IPS DF 19.7 (cell line): ENCODE measurements around the gene PRR30.
"Not testable (repeated sequence)": the region's sequence is repeated elsewhere in the genome, so short reads cannot be mapped to it uniquely, and the experiment has no call there.

Source experiments
- DNase-seq: peaks from one replicate; pipeline ENCODE4 v3.0.0-alpha.2; 2013; ENCODE audit warnings: low read depth, low spot score

Gene PRR30

DNA sequence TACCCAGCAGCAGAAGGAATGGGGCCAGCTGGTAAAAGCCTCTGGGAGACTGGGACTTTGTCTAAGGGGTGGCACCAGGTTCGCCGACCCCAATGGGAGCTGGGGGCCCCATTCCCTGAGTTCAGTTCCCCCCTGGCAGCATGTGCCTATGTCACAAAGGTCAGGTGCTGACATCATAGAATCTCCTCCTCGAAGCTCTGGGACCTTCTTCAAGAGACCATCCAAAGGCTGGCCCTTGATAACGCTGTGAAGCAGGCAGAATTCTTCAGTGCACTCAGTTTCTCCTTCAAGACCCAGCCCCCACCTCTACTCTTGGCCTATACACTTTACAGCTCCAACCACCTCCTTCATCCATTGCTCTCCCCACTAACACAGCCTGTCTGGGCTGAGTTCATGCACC is at the start of gene PRR30:
TSS of gene PRR30 (minus strand) at position 101 of the 400 bp plus-strand sequence. CDS start 1,081 bp downstream, outside the sequence.
- no peak for DNase-seq

DNA sequence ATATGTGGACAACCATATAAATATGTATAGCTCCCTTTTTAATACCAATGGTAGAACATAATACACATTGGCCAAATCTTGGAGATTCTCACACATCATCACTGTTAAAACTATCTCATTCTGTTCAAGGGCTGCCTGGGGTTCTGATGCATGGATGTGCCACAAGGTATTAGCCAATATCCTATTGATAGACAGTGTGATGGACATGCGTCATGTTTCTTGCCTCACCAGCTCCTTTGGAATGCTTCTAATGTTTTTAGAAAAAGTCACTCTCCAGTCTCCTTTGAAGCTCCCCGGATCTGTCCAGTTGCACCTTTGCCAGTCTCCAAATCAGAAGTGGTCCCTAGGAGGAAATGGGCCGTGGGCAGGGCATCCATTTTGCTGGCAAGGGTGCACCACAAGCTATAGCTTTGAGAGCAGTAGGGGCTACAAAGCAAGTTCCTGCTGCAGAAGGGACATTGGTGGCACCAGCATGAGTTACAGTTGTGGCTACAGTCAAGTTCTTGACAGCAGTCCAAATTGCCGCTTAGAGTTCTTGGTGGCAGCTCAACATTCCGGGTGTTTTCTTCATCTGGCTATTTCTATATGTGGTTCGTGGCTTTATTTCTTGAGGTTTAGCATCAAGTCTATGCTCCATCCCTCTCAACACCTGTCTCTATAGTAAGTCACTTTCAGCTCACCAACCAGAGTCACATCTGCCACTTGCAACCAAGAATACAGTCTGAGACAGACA is 47.6 kb upstream of the PRR30 start:
- no peak for DNase-seq

DNA sequence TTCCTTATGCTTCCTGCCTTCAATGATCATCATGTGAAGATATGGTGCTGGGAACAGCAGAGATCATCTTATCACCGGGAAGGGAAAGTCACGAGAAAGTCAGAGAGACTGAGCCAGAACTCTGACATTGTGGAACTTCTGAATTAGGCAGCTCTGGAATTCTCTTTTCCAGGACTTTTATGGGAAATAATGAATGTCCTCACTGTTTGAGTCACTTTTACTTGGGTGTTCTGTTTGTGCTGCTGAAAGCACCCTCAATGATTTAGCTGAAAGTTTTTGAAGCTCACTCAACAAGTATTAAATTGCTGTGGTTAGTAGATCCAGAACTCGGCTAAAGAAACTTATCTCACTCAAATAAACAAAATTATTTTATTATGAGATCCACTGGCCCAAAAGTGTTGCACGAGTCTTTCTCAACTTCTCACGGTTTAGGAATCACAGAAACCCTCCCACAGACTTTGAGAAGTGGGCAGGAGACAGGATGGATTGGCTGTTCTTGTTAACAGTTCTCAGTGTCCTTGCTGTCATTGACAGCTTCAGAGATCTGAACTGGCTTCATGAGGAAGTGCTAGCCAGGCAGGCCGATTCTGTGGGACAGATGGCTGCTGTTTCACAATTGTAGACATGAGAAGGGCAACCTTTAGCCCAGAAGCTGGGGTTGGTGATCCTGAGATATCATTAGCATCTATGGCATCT is 46.3 kb upstream of the PRR30 start:
- no peak for DNase-seq

DNA sequence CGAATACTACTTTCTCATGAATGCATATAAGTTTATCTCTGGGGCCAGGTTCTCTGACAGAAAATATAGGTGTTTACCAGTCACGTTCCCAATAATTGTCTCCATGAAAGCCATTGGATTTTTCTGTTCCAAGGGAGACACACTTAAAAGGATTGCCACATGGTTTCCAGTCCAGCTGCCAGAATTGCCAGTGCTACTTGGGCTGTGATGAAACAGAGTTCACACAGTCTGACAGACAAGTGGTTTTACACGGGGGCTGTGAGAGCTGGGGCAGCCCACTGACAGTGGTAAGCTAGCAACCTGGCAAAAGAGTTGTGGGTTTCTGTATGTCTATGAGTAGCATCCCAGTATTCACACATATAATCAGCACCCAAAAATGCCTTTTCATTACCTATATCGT is 44.9 kb upstream of the PRR30 start:
- no peak for DNase-seq

DNA sequence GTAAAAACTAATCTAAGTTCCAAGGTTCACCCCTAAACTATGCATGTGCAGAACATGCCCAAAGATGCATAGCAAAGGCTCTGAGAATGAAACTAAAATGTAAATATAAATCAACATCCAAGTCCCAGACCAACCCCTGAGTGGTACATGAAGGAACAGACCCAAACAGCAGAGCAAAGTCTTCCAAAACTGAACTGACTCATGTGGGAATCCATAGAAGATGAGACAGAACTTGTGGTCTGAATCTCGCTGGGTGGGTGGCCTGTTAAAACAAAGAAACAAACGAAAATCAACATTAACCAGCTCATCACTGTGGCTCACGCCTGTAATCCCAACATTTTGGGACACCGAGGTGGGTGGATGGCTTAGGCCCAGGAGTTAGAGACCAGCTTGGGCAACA is 43.1 kb upstream of the PRR30 start:
- no peak for DNase-seq

DNA sequence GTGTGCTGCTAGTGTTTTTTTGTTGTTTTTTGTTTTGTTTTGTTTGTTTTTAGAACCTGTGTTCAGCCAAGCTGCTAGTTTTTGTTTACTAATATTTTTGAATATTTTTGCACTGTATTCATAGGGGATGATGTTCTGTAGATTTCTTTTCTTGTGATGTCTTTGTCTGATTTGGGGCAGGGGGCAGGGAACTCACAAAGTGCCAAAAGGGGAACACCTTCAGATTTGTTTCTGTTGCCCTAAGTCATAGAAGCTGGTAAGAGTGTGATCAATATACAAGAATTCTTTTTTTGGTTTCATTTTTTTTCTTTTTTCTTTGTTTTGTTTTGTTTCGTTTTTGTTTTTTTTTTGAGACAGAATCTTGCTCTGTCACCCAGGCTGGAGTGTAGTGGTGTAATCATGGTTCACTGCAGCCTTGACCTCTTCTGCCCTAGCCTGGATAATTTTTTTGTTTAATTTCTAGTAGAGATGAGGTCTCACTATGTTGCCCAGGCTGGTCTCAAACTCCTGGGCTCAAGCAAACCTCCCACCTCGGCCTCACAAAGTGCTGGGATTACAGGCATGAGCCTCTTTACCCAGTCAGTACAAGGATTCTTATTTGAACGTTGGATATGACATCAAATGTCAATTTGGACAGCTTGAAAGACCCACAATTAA is 40.3 kb upstream of the PRR30 start:
- DNase-seq, result no peak

DNA sequence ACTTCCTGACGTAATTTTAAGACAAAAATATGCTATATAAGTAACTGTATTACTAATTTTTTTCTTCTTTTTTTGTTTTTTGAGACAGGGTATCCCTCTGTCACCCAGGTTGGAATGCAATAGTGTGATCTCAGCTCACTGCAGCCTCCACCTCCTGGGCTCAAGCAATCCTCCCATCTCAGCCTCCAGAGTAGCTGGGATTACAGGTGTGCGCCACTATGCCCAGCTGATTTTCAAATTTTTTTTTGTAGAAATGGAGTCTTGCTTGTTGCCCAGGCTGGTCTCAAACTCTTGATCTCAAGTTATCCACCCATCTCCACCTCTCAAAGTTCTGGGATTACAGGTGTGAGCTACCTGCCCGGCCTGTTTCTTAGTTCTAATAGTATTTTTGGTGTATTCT is 39.3 kb upstream of the PRR30 start:
- DNase-seq, result no peak

DNA sequence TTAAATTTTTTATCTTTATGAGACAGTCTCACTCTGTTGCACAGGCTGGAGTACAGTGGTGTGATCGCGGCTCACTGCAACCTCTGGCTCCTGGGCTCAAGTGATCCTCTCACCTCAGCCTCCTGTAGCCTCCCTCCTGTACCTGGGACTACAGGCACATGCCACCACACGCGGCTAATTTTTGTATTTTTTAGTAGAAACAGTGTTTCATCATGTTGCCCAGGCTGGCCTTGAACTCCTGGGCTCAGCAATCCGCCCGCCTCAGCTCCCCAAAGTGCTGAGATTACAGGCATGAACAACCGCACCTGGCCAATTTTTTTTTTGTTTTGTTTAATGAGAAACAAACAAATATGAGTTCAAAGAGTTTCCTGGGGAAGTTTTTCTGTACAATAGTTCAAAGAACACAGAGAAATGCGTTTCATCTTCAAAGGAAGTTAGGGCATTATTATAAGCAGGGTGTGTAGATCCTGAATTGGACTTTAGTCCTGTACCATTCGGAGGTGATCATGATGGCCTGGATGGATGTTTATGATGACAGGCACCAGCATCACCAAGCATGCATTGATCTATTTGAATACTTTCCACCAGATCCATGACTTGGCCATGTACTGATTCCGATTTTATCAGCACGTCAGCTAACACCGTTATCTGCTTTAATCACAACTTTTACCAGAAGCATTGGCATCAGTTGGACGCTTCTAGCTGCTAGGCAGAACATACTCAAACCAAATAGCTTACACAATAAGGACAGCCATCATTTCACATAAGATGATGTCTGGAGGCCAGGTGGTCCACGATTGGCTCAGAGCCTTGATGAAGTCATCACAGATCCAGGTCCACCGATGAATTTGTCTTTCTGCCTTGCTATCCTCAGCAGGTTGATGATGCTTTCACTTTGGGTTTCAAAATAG is 38.5 kb upstream of the PRR30 start:
- no peak for DNase-seq

DNA sequence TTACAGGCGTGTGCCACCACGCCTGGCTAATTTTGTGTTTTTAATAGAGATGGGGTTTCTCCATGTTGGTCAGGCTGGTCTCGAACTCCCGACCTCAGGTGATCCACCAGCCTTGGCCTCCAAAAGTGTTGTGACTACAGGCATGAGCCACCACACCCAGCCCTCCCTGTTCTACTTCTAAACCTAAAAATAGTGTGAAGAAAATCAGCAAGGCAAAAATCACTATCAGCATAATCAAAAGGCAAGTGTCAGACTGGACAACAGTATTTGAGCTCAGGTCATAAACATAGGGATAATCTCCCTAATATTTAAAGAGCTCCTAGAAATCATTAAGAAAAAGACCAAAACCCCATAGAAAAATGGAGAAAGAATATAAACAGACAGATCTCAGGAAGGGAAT is 36.6 kb upstream of the PRR30 start:
- not testable (repeated sequence) for DNase-seq

DNA sequence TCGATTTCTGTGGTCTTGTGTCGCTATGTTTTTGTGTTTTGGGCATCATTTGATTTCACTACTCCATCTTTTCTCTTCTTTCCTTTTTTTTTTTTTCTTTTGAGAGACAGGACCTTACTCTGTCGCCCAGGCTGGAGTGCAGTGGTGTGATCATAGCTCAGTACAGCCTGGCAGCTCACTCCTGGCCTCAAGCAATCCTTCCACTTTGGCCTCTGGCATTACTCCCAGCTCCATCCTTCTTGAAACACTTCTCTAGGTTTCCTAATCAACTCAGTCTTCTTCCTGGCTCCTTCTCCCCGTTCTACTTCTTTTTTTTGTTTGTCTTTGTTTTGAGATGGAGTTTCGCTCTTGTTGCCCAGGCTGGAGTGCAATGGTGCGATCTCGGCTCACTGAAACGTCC is 36.1 kb upstream of the PRR30 start:
- no peak for DNase-seq

DNA sequence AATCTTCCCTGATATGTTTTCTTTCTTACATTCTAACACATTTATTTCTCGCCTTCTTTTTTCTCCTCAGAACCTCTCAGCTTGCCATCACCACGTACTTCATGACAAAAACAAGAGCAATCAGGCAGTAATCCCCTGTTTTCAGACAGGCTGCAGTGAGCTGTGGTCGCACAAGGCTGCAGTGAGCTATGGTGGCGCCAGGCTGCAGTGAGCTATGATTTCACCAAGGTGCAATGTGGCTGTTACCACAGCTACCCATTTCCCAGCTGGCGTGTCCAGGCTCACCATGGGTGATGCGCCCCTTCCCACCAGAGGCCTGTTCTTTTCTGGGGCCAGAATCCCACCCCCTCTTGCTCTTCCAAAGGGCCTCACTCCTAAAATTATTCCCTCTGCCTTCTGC is 35.4 kb upstream of the PRR30 start:
- no peak for DNase-seq

DNA sequence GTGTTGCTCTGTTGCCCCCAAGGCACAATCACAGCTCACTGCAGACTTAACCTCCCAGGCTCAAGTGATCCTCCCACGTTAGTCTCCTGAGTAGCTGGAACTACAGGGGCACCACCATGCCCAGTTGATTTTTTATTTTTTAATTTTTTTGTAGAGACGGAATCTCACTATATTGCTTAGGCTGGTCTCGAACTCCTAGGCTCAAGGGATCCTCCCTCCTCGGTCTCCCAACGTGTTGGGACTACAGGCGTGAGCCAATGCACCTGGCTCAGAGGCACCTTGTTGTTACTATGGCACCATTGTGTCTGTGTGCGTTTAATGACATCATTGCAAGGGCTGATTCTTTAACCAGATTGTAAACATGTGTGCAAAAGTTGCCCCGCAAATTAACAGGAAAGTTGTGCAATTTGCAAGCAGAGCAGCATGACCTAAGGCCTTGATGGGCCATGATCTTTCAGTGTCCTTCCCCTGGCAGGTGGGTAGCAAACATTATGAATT is 32.2 kb upstream of the PRR30 start:
- DNase-seq, result no peak

DNA sequence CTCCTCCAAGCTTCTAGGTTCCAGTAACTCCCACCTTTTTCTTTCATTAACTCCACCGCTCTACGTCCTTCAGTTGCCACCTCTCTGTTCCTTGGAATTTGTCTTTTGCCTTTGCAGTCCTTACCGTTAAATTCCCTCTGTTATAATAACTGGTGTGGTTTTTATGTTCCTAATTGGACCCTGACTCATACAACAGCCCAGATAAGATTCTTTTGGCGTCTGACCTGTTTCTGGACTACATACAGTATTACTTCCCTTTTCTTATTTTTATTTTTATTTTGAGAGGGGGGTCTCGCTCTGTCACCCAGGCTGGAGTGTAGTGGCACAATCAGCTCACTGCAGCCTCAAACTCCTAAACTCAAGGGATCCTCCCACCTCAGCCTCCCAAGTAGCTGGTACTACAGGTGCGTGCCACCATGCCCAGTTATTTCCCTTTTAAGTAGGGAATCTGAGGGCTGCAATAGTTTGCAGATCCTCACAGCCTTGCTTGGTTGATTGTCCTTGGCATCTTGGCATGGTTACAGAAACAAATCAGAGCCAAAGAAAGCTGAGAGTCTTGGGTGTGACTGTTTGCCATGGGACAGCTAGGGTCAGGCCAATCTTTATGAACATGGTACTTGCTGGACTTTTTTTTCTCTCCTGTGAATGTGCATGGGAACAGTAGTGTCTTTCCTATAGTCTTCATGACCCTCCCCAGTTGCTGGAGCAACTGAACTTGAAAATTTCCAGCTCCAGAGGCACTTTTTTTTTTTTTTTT is 31.5 kb upstream of the PRR30 start:
- DNase-seq, result no peak

DNA sequence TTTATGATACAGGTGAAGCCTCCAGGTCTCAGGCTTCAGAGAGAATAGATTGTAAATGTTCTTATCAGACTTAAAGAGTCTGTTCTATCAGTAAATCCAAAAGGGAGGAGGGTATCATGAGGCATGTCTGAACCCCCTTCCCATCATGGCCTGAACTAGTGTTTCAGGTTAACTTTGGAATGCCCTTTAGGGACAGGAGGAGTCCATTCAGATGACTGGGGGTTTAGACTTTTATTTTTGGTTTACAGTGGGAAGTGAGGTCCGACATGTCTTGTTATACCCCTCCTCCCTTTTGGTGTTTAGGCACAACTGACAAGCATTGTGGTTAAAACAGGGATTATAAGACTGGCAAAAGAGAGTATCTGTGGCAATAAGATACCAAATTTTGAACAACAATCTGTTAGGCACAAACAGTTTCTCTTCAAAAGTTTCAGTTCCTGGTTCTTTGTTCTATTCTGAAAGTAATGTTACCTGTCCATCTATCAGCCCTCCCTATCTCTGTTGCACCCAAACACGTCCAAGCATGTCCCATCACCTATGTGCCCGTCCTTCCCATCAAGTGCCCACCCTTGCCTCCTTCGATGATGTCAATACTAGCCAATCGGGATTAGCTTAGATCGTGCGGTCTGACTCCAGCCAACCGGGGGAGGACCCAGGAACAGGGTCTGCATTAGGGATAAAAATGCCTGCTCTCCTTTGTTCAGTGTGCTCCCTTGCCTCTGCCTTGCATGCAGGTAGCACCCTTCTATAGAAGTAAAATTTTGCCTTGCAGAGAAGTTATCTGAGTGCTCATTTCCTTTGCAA is 26.0 kb upstream of the PRR30 start:
- DNase-seq, result no peak

DNA sequence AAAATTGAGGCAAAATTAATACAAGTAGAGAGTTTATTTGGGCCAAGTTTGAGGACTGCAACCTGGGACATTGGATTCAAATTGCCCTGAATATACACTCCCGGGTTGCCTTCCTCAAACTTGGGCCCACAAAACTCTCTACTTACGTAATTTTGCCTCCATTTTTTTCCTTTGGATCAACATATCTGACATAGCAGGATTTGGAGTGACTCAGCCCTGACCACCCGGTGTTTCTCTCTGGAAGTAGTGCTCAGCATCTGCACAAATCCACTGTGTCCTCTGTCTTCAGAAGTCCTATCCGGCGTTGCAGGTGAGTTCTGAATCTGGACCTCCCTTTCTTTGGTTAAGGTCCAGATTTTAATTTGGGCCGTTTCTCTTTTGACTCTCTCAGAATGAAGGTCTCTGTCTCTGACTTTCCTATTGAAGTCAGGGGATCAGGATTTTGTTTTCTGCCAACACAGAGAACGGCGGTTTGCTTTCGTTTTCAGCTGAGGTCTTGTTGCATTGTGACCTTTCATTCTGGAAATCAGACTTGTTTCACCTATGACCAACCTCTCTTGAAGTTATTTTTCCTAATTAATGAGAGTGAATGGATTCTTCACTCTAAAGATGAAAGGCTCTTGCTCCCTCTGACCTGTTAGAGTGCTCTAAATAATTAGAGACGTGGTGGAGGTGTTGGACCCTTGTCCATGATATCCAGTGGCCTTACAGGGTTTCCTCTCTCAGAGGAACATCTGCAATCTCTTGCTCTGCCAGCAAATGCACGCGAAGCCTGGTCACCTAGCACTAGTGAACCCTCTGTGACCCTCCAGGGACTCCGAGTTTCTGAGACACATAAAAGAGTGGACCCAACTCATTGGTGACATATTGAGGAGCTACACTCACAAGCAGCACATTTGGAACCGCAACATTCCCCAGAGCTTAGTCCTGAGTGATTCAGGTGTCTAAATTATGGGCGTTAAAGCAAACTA is 23.2 kb upstream of the PRR30 start:
- DNase-seq, result no peak

DNA sequence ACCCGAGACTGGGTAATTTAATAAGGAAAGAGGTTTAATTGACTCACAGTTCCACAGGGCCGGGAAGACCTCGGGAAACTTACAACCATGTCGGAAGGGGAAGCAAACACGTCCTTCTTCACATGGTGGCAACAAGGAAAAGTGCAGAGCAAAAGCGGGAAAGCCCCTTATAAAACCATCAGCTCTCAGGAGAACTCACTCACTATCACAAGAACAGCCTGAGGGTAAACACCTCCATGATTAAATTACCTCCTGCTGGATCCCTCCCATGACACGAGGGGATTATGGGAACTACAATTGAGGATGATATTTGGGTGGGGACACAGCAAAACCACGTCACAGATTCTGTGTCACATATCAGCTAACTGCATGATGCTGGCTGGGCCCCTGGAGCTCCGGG is 21.0 kb upstream of the PRR30 start:
- DNase-seq, result no peak

DNA sequence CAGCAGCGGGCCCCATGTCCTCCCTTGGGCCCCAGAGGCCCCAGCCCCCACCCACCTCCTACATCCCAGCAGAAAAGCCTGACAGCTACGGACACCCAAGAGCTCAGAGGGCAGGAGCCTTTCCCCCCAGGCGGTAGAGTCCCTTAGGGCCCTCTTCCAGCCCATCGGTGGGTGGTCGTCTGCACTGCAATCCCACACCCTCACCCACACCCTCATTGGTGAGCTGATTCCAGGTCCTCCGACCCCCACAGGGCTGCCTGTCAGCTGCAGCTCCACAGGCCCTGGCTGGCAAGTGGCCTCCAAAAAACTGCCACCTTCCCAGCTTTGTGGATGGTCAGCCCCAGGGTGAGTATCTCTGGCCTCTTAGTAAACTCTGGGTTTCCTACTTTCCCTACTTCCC is 20.1 kb upstream of the PRR30 start:
- DNase-seq, result no peak

DNA sequence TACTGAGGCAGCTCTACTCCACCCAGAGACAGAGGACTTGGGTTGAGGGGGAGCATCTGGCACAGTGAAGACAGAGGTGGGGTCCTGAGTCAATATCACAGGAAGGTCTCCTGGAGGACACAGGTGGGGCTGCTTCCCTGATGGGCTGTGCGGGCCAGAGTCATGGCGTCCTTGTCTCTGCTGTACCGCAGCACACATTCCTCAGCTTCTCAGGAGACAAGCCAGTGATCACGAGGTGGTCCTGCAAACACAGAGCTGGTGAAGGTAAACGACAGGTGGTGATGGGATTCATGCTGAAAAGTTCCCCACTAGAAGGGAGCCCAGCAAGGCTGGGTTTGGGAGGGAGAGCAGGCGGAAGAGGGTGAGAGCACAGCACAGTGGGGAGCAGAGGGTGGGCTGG is 19.3 kb upstream of the PRR30 start:
- DNase-seq, result no peak

DNA sequence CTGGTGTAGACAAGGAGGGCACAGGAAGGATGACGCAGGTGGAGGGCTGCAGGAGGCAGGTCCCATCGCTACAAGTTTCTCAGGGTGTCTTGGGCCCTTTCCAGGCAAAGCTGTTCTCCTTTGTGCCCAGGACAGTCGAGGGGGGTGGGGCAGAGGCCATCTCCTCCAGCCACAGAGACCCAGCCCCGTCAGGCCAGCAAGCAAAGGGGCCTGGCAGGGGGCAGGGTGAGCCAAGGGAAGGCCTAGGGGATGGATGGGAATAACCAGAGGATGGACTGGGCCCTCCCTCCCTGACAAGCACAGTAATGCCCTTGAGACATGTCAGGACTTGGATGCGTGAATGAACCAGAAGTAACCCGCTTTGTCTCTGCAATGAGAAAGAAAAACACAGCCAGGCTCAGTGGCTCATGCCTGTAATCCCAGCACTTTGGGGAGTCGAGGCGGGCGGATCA is 15.9 kb upstream of the PRR30 start:
- no peak for DNase-seq
